Neuronal stem cell (in vitro differentiated cells): Measurements from ENCODE around the gene SLC7A14.

ENCODE experiments used
- DNase-seq: peaks from one replicate; pipeline ENCODE4 v3.0.0-alpha.2; 2013; ENCODE audit warnings: low spot score
- H2AFZ ChIP-seq: one replicate; pipeline ENCODE4 v1.6.1; 2013; ENCODE audit warnings: mild to moderate bottlenecking, low read length, inconsistent platforms
- H2AK5ac ChIP-seq: 2 replicates; pipeline ENCODE4 v1.6.1; 2013; ENCODE audit warnings: low read depth, mild to moderate bottlenecking, inconsistent platforms, low read length, moderate library complexity, mixed read lengths
- H2BK120ac ChIP-seq: 2 replicates; pipeline ENCODE4 v1.6.1; 2013; ENCODE audit warnings: low read depth, mild to moderate bottlenecking, inconsistent platforms, low read length, moderate library complexity, mixed read lengths
- H2BK12ac ChIP-seq: one replicate; pipeline ENCODE4 v1.6.1; 2013; ENCODE audit warnings: low read length, inconsistent platforms
- H2BK15ac ChIP-seq: 2 replicates; pipeline ENCODE4 v1.6.1; 2013; ENCODE audit warnings: mild to moderate bottlenecking, low read length, inconsistent platforms, mixed read lengths
- H2BK5ac ChIP-seq: one replicate; pipeline ENCODE4 v1.6.1; 2013; ENCODE audit warnings: inconsistent platforms, mild to moderate bottlenecking, low read length, moderate library complexity
- H3K14ac ChIP-seq: one replicate; pipeline ENCODE4 v1.6.1; 2013; ENCODE audit warnings: low read length, inconsistent platforms
- H3K18ac ChIP-seq: 2 replicates; pipeline ENCODE4 v1.6.1; 2013; ENCODE audit warnings: low read length, inconsistent platforms
- H3K23ac ChIP-seq: 2 replicates; pipeline ENCODE4 v1.6.1; 2013; ENCODE audit warnings: low read depth, mild to moderate bottlenecking, mixed read lengths, low read length, inconsistent platforms; ENCODE audit not compliant: poor library complexity
- H3K27ac ChIP-seq: replicated peaks from 3 replicates; pipeline ENCODE4 v1.5.1; 2013; ENCODE audit warnings: low read length, inconsistent platforms
- H3K27me3 ChIP-seq, 3 experiments: 2 replicates each; pipeline ENCODE4 v1.6.1; 2013; ENCODE audit warnings: low read length in 3 of 3, mild to moderate bottlenecking in 2 of 3, inconsistent platforms in 1 of 3, low read depth in 1 of 3, mixed read lengths in 1 of 3, moderate library complexity in 1 of 3; ENCODE audit not compliant: control insufficient read depth in 3 of 3, insufficient read depth in 3 of 3
- H3K36me3 ChIP-seq, 2 donors: replicated peaks in 1 of 2; 2 replicates each; pipeline ENCODE4 v1.6.1; 2013; ENCODE audit warnings: low read length in 2 of 2; ENCODE audit not compliant: control insufficient read depth in 2 of 2, insufficient read depth in 2 of 2
- H3K4ac ChIP-seq: 2 replicates; pipeline ENCODE4 v1.6.1; 2013; ENCODE audit warnings: inconsistent platforms, mild to moderate bottlenecking, low read length, moderate library complexity
- H3K4me1 ChIP-seq, 2 donors: 1 replicate in 1 of 2; 2 replicates in 1 of 2; pipeline ENCODE4 v1.6.1; 2013; ENCODE audit warnings: low read length in 2 of 2, low read depth in 1 of 2; ENCODE audit not compliant: control insufficient read depth in 2 of 2, insufficient read depth in 1 of 2
- H3K4me2 ChIP-seq: one replicate; pipeline ENCODE4 v1.6.1; 2013; ENCODE audit warnings: mild to moderate bottlenecking, low read length, inconsistent platforms; ENCODE audit not compliant: insufficient read depth, poor library complexity, severe bottlenecking
- H3K4me3 ChIP-seq, 2 donors: 2 replicates each; pipeline ENCODE4 v1.5.1; 2013; ENCODE audit warnings: low read length in 2 of 2, mild to moderate bottlenecking in 2 of 2, inconsistent platforms in 1 of 2, moderate library complexity in 1 of 2
- H3K79me1 ChIP-seq: one replicate; pipeline ENCODE4 v1.6.1; 2013; ENCODE audit warnings: low read depth, mild to moderate bottlenecking, inconsistent platforms, low read length, moderate library complexity
- H3K9ac ChIP-seq: one replicate; pipeline ENCODE4 v1.6.1; 2013; ENCODE audit warnings: mild to moderate bottlenecking, low read depth, low read length, inconsistent platforms; ENCODE audit not compliant: poor library complexity
- H3K9me3 ChIP-seq, 2 donors: replicated peaks in 1 of 2; 2 replicates each; pipeline versions ENCODE3 to v1.6.1; 2013; ENCODE audit warnings: low read length in 2 of 2, mild to moderate bottlenecking in 2 of 2, inconsistent platforms in 1 of 2, low read depth in 1 of 2, mixed read lengths in 1 of 2, moderate library complexity in 1 of 2; ENCODE audit not compliant: control insufficient read depth in 2 of 2, insufficient read depth in 1 of 2
- H4K8ac ChIP-seq: one replicate; pipeline ENCODE4 v1.6.1; 2013; ENCODE audit warnings: low read depth, mild to moderate bottlenecking, inconsistent platforms, low read length, moderate library complexity
- H4K91ac ChIP-seq: one replicate; pipeline ENCODE4 v1.6.1; 2013; ENCODE audit warnings: low read length, low read depth, mild to moderate bottlenecking, inconsistent platforms; ENCODE audit not compliant: poor library complexity
- WGBS, 2 donors: extraction: QIAGEN DNeasy Blood & Tissue Kit; methylation state at CpG; one replicate each; pipeline ENCODE4 v1.1.7; 2013; ENCODE audit warnings: missing lambda C conversion rate in 2 of 2, mixed read lengths in 1 of 2; ENCODE audit not compliant: insufficient read length in 2 of 2, insufficient replicate concordance in 1 of 2; ENCODE audit errors: extremely low coverage in 2 of 2; 5-methylcytosine and 5-hydroxymethylcytosine counted together

SLC7A14 gene

GRCh38 chr3:170528726-170529125, 57.1 kb downstream of the SLC7A14 start:
- Histone ChIP-seq H3K4ac (no peak overlapping the region), H4K8ac (no peak overlapping the region), H2BK15ac (no peak overlapping the region), H2BK12ac (no peak overlapping the region), H3K9me3 (no peaks in the 10 kb centered on the region), H4K91ac (no peak overlapping the region), H3K9ac (no peak overlapping the region), H2AFZ (no peak overlapping the region), H3K27ac (no peak overlapping the region), H3K27me3 (peaks cover 0 to 16% (median 0%) of the 10 kb centered on the region in 3 experiments), H3K23ac (no peak overlapping the region), H3K4me3 (no peak overlapping the region), H3K4me1 (no peaks in the 10 kb centered on the region), H3K18ac (no peak overlapping the region), H2BK5ac (no peak overlapping the region), H2BK120ac (no peak overlapping the region), H3K36me3 (no peaks in the 10 kb centered on the region), H3K4me2 (no peak overlapping the region), H3K14ac (no peak overlapping the region), H3K79me1 (no peaks in the 10 kb centered on the region), H2AK5ac (no peak overlapping the region)
- no CpG with 5 or more reads among the region's 8 CpGs for WGBS, 2 donors
- no peak for DNase-seq

GRCh38 chr3:170524073-170524472, 61.8 kb downstream of the SLC7A14 start:
- Histone ChIP-seq H3K79me1 (no peaks in the 10 kb centered on the region), H2BK5ac (no peak overlapping the region), H3K27me3 (peaks cover 0 to 10% (median 0%) of the 10 kb centered on the region in 3 experiments), H3K4me3 (no peak overlapping the region), H3K4me2 (no peak overlapping the region), H3K4me1 (peaks cover 0 to 2% of the 10 kb centered on the region in 2 donors), H3K14ac (no peak overlapping the region), H2BK120ac (no peak overlapping the region), H2BK15ac (no peak overlapping the region), H3K27ac (no peak overlapping the region), H4K91ac (no peak overlapping the region), H3K4ac (no peak overlapping the region), H3K23ac (no peak overlapping the region), H4K8ac (no peak overlapping the region), H3K18ac (no peak overlapping the region), H2BK12ac (no peak overlapping the region), H2AK5ac (no peak overlapping the region), H2AFZ (no peak overlapping the region), H3K36me3 (no peaks in the 10 kb centered on the region), H3K9me3 (no peaks in the 10 kb centered on the region), H3K9ac (no peak overlapping the region)
- no peak for DNase-seq

DNA sequence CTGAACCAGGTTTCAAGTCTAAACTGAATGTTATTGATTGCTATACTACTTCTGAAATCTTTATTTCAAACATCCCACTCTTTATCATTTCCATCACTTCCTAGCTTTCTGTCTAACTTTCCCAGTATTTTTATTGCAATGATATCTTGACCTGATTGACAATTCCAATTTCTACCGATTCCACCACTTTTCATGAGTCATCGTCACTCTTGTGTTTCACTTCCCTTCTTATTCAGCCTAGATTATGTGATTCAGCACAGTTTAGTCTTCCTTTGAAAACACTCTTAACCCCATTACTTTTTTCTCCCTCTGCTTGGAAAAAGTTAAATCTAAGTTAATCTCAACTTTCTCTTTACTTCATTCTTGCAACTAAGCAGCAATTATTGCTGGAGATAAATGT, 62.6 kb downstream of the SLC7A14 start:
- Histone ChIP-seq H4K91ac (no peak overlapping the region), H2AFZ (no peak overlapping the region), H3K9me3 (no peaks in the 10 kb centered on the region), H2BK120ac (no peak overlapping the region), H2AK5ac (no peak overlapping the region), H3K27me3 (peaks cover 0 to 5% (median 0%) of the 10 kb centered on the region in 3 experiments), H3K27ac (no peak overlapping the region), H2BK15ac (no peak overlapping the region), H3K4me1 (peaks cover 0 to 2% of the 10 kb centered on the region in 2 donors), H2BK5ac (no peak overlapping the region), H3K4me3 (no peak overlapping the region), H2BK12ac (no peak overlapping the region), H3K36me3 (no peaks in the 10 kb centered on the region), H3K23ac (no peak overlapping the region), H3K79me1 (no peaks in the 10 kb centered on the region), H4K8ac (no peak overlapping the region), H3K4me2 (no peak overlapping the region), H3K4ac (no peak overlapping the region), H3K9ac (no peak overlapping the region), H3K14ac (no peak overlapping the region), H3K18ac (no peak overlapping the region)
- no CpG with 5 or more reads among the region's 2 CpGs for WGBS, 2 donors
- DNase-seq: no peak

GRCh38 chr3:170522201-170522600, 63.7 kb downstream of the SLC7A14 start:
- H2BK120ac ChIP-seq: no peak overlapping the region
- H2BK12ac ChIP-seq: no peak overlapping the region
- H2BK5ac ChIP-seq: no peak overlapping the region
- H3K79me1 ChIP-seq: no peaks in the 10 kb centered on the region
- H3K14ac ChIP-seq: no peak overlapping the region
- H3K27ac ChIP-seq: no peak overlapping the region
- no peak overlapping the region for H4K91ac ChIP-seq
- no peaks in the 10 kb centered on the region for H3K36me3 ChIP-seq
- no peak overlapping the region for H3K23ac ChIP-seq
- no peak overlapping the region for H2AK5ac ChIP-seq
- no peak overlapping the region for H3K4me2 ChIP-seq
- peaks cover 0 to 7% (median 0%) of the 10 kb centered on the region in 3 experiments for H3K27me3 ChIP-seq
- no peak overlapping the region for H4K8ac ChIP-seq
- no peak for DNase-seq
- H3K18ac ChIP-seq: no peak overlapping the region
- no peak overlapping the region for H3K4me3 ChIP-seq
- WGBS, 2 donors: no CpG with 5 or more reads among the region's 2 CpGs
- H2BK15ac ChIP-seq: no peak overlapping the region
- H3K4ac ChIP-seq: no peak overlapping the region
- no peak overlapping the region for H3K9ac ChIP-seq
- no peaks in the 10 kb centered on the region for H3K9me3 ChIP-seq
- peaks cover 0 to 2% of the 10 kb centered on the region in 2 donors for H3K4me1 ChIP-seq
- H2AFZ ChIP-seq: no peak overlapping the region
